HT1080 (cell line): ENCODE data around the gene NES. TPM values are rescaled to one million over a fixed set of nuclear protein-coding genes. Genes with fewer than 3 reads are reported as not detected.

Source experiments
- DNase-seq: peaks from one replicate; pipeline ENCODE4 v3.0.0-alpha.2; 2015; ENCODE audit warnings: low read depth
- total RNA-seq: library from RNA; depleted of rRNA; stranded (reverse); fragments of >200 nt; shearing (Covaris generic); gene quantifications from 2 replicates; pipeline ENCODE4 v1.2.3, GENCODE V29; 2014

NES gene
- total RNA-seq, 1 experiment from 2014 or later: 0.03 TPM

GRCh38 chr1:156664046-156664766 lies 13.0 kb downstream of the NES start:
- no peak for DNase-seq

GRCh38 chr1:156663178-156663577 lies 14.0 kb downstream of the NES start:
- DNase-seq: no peak

DNA sequence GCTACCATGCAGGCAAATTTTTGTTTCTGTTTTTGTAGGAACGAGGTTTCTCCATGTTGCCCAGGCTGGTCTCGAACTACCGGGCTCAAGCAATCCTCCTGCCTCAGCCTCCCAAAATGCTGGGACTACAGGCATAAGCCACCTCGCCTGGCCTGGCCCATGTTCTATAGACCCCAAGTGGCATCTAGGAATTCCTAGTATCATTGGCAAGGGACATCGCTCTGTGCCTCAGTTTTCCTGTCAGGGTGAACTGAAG lies 14.5 kb downstream of the NES start:
- no peak for DNase-seq

GRCh38 chr1:156662005-156662799 lies 15.0 kb downstream of the NES start:
- DNase-seq: peak; percentile 53

- no peak for DNase-seq
Observed at GRCh38 chr1:156660752-156661112, 16.5 kb downstream of the NES start.

DNA sequence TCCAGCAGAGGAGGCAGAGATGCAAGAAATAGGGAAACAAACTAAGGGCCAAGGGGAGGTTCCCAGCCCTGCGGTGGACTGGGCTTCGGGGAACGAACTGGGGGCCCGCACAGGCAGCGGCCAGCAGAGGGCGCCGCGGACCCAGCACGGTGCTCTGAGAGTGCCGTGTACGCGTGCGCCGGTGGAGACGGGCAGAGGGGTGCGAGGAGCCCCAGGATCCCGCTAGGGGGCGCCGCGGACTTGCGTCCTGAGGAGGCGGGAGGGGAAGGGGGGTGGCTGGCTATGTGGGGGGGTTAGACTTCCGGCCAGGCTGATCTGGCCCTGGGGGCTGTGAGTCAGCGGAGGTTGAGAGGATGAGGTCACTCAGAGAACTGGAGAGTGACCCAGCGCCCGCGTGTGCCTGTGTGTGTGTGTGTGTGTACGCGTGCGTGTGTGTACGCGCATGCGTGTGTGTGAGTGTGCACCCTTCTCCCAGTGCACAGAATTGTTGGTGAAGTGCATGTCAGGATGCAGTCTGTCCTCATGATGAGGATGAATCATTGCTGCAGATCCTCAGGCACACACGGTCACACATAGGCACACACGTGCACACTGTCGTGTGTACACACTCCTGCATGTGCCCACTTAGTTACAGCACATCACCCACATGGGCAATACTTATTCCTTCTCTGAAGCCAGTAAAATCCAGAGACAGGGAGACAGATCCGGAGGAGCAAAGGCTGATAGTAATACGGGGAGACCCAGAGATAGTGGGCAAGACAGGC lies 17.0 kb downstream of the NES start:
- peak; percentile 96 for DNase-seq

DNA sequence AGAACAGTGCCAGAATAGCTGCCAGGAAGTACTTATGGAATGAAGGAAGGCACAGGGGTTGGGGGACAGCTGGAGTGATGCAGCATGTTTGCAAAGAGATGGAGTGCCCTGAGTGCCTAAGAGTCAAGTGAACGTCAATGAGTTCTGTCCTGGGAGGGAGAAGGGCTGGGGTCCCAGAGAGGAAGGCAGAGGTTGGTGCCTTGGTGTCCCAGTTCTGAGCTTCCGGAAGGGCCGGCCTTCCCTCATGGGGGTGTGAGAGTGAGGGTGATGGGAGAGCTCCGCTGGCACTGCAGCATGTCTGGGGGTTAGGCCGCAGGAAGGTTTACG lies 17.6 kb downstream of the NES start:
- no peak for DNase-seq

- DNase-seq: no peak
Observed at GRCh38 chr1:156658945-156659574, 18.1 kb downstream of the NES start.

GRCh38 chr1:156658496-156658895 lies 18.7 kb downstream of the NES start:
- no peak for DNase-seq

DNA sequence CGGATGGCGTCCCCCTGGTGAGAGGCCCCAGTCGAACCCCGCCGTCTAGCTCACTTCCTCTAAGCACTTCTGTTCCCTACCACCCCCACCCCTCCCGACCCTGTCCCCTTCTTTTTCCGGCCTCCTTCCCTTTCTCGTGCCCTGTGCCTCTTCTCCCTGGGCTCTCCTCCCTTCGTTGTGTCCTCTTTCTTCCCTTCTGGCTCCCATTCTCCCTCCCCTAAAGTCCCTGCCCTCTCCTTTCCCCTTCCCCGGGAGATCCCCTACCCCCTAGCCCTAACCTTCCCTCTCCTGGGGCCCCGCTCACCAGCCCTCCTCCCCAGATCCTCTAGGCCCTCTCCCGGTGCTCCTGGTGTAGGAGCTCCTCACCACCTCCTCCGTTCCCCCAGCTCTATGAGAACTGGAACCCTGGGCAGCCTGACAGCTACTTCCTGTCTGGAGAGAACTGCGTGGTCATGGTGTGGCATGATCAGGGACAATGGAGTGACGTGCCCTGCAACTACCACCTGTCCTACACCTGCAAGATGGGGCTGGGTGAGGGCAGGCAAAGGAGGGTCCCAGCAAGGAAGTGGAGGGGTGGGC lies 19.4 kb downstream of the NES start:
- no peak for DNase-seq

- peak; percentile 44 for DNase-seq
Observed at GRCh38 chr1:156656806-156657740, 20.1 kb downstream of the NES start.

DNA sequence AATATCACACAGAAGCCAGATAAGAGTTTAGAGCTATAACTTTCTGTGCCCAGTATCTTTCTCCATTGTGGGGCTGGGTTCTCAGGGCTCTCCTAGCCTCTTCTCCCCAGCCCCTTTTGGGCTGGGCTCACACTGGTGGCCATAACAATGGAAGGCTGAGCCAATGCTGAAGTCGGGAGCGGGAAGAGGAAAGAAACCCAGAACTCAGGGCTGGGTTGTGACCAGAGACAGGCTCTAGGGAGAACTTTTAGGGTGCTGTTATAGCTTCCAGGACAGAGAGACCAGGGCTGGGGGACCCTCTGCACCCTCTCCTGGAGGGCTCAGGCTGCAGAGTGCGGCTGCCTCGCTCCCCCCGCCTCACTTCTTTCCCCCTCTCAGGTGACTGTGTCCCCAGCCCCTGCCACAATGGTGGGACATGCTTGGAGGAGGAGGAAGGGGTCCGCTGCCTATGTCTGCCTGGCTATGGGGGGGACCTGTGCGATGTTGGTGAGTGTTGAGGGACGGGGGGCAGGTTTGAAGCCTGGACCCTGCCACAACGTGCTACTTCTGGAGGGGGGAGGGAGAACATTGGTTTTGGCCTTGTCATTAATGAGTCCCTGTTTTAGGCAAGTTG lies 21.2 kb downstream of the NES start:
- DNase-seq: no peak

GRCh38 chr1:156655151-156655903 lies 21.9 kb downstream of the NES start:
- DNase-seq: no peak

- no peak for DNase-seq
Observed at GRCh38 chr1:156654700-156655099, 22.5 kb downstream of the NES start.

DNA sequence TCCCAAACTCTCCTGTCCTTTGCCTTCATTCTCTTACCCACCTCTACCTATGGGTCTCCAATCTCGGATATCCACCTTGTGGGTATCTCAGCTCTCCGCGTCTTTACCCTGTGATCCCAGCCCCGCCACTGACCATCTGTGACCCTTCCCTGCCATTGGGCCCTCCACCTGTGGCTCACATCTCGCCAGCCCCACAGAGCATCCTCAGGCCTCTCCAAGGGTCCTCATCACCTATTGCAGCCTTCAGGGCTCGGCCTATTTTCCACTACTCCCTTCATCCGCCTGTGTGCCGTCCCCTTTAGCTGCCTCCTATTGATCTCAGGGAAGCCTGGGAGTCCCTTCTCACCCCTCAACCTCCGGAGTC lies 24.2 kb downstream of the NES start:
- DNase-seq: no peak

DNA sequence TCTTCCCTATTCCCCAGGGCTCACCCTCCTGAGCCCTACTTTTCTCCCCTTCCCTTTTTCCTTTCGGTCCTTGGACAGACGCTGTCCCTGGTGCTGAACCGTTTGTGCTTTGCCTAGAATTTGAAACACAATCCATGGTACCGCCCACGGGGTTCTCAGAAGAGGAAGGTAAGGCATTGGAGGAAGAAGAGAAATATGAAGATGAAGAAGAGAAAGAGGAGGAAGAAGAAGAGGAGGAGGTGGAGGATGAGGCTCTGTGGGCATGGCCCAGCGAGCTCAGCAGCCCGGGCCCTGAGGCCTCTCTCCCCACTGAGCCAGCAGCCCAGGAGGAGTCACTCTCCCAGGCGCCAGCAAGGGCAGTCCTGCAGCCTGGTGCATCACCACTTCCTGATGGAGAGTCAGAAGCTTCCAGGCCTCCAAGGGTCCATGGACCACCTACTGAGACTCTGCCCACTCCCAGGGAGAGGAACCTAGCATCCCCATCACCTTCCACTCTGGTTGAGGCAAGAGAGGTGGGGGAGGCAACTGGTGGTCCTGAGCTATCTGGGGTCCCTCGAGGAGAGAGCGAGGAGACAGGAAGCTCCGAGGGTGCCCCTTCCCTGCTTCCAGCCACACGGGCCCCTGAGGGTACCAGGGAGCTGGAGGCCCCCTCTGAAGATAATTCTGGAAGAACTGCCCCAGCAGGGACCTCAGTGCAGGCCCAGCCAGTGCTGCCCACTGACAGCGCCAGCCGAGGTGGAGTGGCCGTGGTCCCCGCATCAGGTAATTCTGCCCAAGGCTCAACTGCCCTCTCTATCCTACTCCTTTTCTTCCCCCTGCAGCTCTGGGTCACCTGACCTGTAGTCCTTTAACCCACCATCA lies 24.8 kb downstream of the NES start:
- no peak for DNase-seq

- DNase-seq: peak; percentile 45
Observed at GRCh38 chr1:156648951-156649350, 28.3 kb downstream of the NES start.

GRCh38 chr1:156648496-156648895 lies 28.7 kb downstream of the NES start:
- DNase-seq: no peak

- DNase-seq: no peak
Observed at GRCh38 chr1:156647351-156647750, 29.9 kb downstream of the NES start.
